Esophagus squamous epithelium (tissue), 5 donors: ENCODE results near the gene LRRC17. TPM values are rescaled to one million over a fixed set of nuclear protein-coding genes. Genes with fewer than 3 reads are reported as not detected.
A peak's percentile ranks its signal among the peaks of the same experiment; 100 is the strongest.

ENCODE experiments used
- DNase-seq: peaks from one replicate; lab custom pipeline; 2025; lab: John Stamatoyannopoulos, UW
- H3K27ac ChIP-seq, 4 donors: fragments of 200-600 bp; sonication (generic); one replicate each; pipeline ENCODE4 v1.5.1; 2016 to 2019; ENCODE audit warnings: mild to moderate bottlenecking in 1 of 4
- H3K27me3 ChIP-seq, 4 donors: fragments of 200-600 bp; sonication (generic); 1 replicate in 3 of 4; 2 replicates in 1 of 4; pipeline versions ENCODE4 v1.5.1 to v1.6.0; 2017 to 2021; ENCODE audit warnings: antibody characterized with exemption in 1 of 4
- H3K36me3 ChIP-seq, 3 donors: fragments of 200-600 bp; sonication (generic); one replicate each; pipeline ENCODE4 v1.5.1; 2016 to 2019
- H3K4me1 ChIP-seq, 3 donors: fragments of 200-600 bp; sonication (generic); one replicate each; pipeline ENCODE4 v1.5.1; 2017 to 2019
- H3K4me3 ChIP-seq, 4 donors: fragments of 200-600 bp; sonication (generic); 1 replicate in 3 of 4; 2 replicates in 1 of 4; pipeline ENCODE4 v1.5.1; 2016 to 2019; ENCODE audit warnings: mild to moderate bottlenecking in 2 of 4, moderate library complexity in 1 of 4
- H3K9me3 ChIP-seq, 3 donors: fragments of 200-600 bp; sonication (generic); one replicate each; pipeline ENCODE4 v1.5.1; 2016 to 2019
- POLR2A ChIP-seq, 4 donors: fragments of 450-650 bp; IDR thresholded peaks; one replicate each; pipeline ENCODE4 v1.6.1; 2017; ENCODE audit warnings: antibody characterized with exemption in 4 of 4, mild to moderate bottlenecking in 4 of 4, moderate library complexity in 3 of 4
- WGBS, 2 donors: methylation state at CpG; one replicate each; pipeline ENCODE4 v1.1.5; 2018; 5-methylcytosine and 5-hydroxymethylcytosine counted together
- intact Hi-C: fragments of 100-400 bp; cut with DNase I; formaldehyde crosslinking; loops from one replicate; pipeline ENCODE4 v1.15.0; 2022
- total RNA-seq, 4 donors: library from RNA; depleted of rRNA; stranded (reverse); fragments of >200 nt; gene quantifications; one replicate each; pipeline ENCODE4 v1.1.0, GENCODE V29; 2016
- TF ChIP-seq, protein P1 (sequence below), 6 experiments: fragments of 450-650 bp in 4 of 6; fragments of 200-600 bp in 2 of 6; sonication (generic) in 2 of 6; IDR thresholded peaks; one replicate each; pipeline ENCODE4 v1.5.1; 2016 to 2019; ENCODE audit warnings: antibody characterized with exemption in 6 of 6, mild to moderate bottlenecking in 4 of 6, moderate library complexity in 4 of 6
- donor health status: DM: yes; HTN: yes; CAD: no.

The LRRC17 gene
- total RNA-seq, 4 donors from 2014 or later, result 0.26 to 2.5 (median 1.1) TPM; not detected in 1

DNA sequence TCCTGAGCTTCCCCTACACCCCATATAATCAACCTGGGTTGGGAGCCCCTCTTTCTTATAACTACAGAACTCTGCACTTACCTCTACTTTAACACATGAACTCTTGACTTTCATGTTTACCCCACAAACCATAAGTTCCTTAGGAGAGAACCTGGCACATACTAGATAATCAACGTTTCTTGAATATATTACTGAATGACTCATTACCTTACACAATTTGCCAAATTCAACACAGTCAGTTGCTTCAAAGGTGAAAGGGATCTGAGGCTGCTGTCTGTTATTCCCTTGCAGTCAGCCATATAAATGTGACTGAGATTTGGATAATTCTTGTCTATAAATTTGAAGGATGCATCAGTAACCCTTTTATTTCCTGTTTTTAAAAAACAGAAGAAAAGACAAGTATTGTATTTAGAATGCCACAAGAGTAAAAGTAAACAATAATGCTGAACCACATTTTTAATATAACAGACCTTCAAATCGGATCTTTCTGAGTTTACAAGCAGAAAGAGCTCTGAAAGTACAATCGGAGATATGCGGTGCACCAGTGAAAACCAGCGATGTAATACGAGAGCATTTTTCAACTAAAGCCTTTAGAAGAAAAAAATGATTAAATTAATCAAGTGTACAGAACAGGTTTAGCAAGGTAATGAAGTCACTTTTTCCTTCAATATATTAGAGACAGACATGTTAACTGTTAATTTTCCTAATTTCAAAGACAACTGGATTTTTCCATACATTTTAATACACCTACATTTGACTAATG lies 29.5 kb upstream of the LRRC17 start:
- peaks cover 0 to 20% (median 5%) of the 10 kb centered on the region in 3 donors for H3K4me1 ChIP-seq
- no peak for TF ChIP-seq POLR2A (IDR thresholded peaks at IDR 0.05)
- TF ChIP-seq, protein P1, sequence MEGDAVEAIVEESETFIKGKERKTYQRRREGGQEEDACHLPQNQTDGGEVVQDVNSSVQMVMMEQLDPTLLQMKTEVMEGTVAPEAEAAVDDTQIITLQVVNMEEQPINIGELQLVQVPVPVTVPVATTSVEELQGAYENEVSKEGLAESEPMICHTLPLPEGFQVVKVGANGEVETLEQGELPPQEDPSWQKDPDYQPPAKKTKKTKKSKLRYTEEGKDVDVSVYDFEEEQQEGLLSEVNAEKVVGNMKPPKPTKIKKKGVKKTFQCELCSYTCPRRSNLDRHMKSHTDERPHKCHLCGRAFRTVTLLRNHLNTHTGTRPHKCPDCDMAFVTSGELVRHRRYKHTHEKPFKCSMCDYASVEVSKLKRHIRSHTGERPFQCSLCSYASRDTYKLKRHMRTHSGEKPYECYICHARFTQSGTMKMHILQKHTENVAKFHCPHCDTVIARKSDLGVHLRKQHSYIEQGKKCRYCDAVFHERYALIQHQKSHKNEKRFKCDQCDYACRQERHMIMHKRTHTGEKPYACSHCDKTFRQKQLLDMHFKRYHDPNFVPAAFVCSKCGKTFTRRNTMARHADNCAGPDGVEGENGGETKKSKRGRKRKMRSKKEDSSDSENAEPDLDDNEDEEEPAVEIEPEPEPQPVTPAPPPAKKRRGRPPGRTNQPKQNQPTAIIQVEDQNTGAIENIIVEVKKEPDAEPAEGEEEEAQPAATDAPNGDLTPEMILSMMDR (IDR thresholded peaks at IDR 0.05), result no peak
- H3K27me3 ChIP-seq, result no peaks in the 10 kb centered on the region
- WGBS, 2 donors, result 26 to 40% methylated on average over 6 of the region's 6 CpGs
- no peaks in the 10 kb centered on the region for H3K36me3 ChIP-seq
- H3K9me3 ChIP-seq, result no peaks in the 10 kb centered on the region
- H3K27ac ChIP-seq, result peak overlapping the region in 2 of 4 donors; percentile 34 to 47
- no peak for DNase-seq
- H3K4me3 ChIP-seq, result peak overlapping the region in 1 of 4 donors; percentile 27
- intact Hi-C loops, result no loop called here

DNA sequence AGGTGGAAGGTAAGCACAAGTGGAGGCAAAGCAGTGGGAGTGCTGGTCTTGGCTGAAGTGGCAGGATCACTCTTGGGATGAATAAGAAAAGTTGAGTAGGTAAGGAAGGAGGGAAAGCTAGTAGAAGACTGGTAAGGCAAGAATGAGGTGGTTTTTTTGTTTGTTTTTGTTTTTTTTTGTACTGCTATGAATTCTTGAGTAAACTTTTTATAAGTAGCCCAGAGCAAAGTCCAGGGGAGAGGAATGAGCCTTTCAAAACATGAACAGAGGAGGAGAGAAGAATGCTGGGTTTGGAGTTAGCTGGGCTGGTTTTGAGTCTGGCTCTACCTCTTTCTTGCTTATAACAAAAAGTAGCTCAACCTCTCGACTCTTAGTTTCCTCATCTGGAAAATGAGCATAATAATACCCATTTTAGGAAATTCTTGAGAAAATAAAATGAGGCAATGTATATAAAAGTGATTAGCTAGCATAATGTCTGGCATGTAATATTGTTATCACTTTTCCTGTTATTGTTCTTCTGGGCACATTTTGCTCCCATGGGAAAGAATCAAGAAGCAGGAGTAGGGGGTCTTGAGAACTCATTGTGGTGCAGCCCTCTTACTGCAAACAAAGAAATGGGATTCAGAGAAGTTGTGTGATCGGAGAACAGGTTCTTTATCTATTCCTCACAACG lies 24.1 kb upstream of the LRRC17 start:
- intact Hi-C loops, result no loop called here
- Histone ChIP-seq H3K36me3 (no peaks in the 10 kb centered on the region), H3K4me3 (no peak overlapping the region), H3K27me3 (no peaks in the 10 kb centered on the region), H3K9me3 (no peaks in the 10 kb centered on the region), H3K27ac (no peak overlapping the region), H3K4me1 (peaks cover 9 to 37% (median 12%) of the 10 kb centered on the region in 3 donors)
- no peak for DNase-seq
- TF ChIP-seq, protein P1 (IDR thresholded peaks at IDR 0.05), result no peak
- no peak for TF ChIP-seq POLR2A (IDR thresholded peaks at IDR 0.05)
- WGBS, 2 donors, result 77 to 85% methylated on average over 3 of the region's 3 CpGs

DNA sequence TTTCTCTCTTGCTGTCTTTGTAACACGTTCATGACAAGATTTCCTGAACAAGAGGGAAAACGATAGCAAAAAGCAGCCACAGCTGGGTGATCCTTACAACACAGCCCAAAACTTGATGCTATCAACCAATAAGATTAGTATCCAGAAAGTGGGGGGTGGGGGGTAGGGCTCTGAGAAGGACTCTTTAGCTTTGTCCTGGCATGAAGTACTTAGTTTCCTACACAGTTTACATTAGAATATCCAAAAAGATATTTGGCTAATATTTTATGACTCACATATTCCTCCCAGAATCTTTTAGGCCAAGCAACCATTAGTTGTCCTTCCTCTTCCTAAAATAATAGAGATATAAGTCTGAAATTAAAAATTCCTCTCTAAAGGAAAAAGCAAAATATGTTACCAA lies 22.9 kb upstream of the LRRC17 start:
- no peak overlapping the region for H3K27ac ChIP-seq

DNA sequence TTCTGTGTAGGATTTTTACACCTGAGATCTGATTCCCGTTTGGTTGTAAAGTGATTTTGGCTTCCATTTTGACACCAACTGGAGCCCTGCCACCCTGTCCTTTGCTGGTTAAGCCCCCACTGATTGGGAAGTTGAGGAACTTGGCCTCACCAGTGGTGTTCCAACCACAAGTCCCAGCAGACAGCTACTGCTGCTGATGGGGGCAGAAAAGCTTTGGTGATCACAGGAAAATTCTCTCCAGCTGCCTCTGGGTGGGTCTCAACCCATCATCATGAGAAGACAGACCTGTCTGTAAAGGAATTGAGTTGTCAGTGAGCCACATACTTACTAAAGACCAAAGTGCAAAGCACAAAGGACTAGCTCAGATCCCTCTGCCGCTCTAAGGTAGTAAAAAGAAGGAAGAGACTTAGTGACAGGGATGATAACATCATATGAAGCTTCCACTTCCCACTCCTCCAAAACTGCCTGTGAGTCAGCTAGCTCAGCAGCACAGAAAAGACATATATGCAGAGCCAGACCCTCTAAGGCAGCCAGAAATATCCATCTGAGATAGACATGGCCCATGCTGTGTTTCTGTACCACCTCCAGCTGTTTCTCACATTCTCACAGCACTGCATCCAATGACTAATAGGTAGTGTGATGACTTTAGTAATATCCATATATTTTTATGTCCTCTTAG lies 22.4 kb upstream of the LRRC17 start:
- DNase-seq, result no peak
- H3K27me3 ChIP-seq, result no peaks in the 10 kb centered on the region
- H3K36me3 ChIP-seq, result no peaks in the 10 kb centered on the region
- no peak overlapping the region for H3K4me3 ChIP-seq
- H3K9me3 ChIP-seq, result no peaks in the 10 kb centered on the region
- WGBS, 2 donors, result 72 to 73% methylated on average over 2 of the region's 2 CpGs
- H3K4me1 ChIP-seq, result peaks cover 9 to 32% (median 16%) of the 10 kb centered on the region in 3 donors
- intact Hi-C loops, result no loop called here
- TF ChIP-seq, protein P1 (IDR thresholded peaks at IDR 0.05), result no peak
- TF ChIP-seq POLR2A (IDR thresholded peaks at IDR 0.05), result no peak
- H3K27ac ChIP-seq, result peak overlapping the region in 2 of 4 donors; percentile 7 to 38

More for the DNA sequence above, 22.9 kb upstream of the LRRC17 start:
- intact Hi-C loops, result no loop called here
- DNase-seq, result no peak
- TF ChIP-seq POLR2A (IDR thresholded peaks at IDR 0.05), result no peak
- TF ChIP-seq, protein P1 (IDR thresholded peaks at IDR 0.05), result no peak
- Histone ChIP-seq H3K9me3 (no peaks in the 10 kb centered on the region), H3K4me1 (peaks cover 9 to 32% (median 12%) of the 10 kb centered on the region in 3 donors), H3K36me3 (no peaks in the 10 kb centered on the region), H3K4me3 (no peak overlapping the region), H3K27me3 (no peaks in the 10 kb centered on the region)
- WGBS, 2 donors, result 60 to 61% methylated on average over 2 of the region's 2 CpGs
